Sigmoid colon (tissue), 7 donors: ENCODE measurements around the gene CABP5. TPM values are rescaled to one million over a fixed set of nuclear protein-coding genes. Genes with fewer than 3 reads are reported as not detected.

ENCODE experiments used
- DNase-seq: peaks from one replicate; pipeline ENCODE4 v3.0.0-alpha.2; 2019
- H3K27ac ChIP-seq, 4 donors: fragments of 200-600 bp; sonication (generic); one replicate each; pipeline ENCODE4 v1.5.1; 2016 to 2019; ENCODE audit warnings: mild to moderate bottlenecking in 1 of 4
- H3K27me3 ChIP-seq, 3 donors: fragments of 200-600 bp; sonication (generic); one replicate each; pipeline ENCODE4 v1.5.1; 2019; ENCODE audit warnings: mild to moderate bottlenecking in 1 of 3
- H3K36me3 ChIP-seq, 4 donors: fragments of 200-600 bp; sonication (generic); one replicate each; pipeline ENCODE4 v1.5.1; 2016 to 2019
- H3K4me1 ChIP-seq, 4 donors: fragments of 200-600 bp; sonication (generic); one replicate each; pipeline ENCODE4 v1.5.1; 2017 to 2019
- H3K4me3 ChIP-seq, 4 donors: fragments of 200-600 bp; sonication (generic); one replicate each; pipeline ENCODE4 v1.5.1; 2017 to 2019; ENCODE audit warnings: mild to moderate bottlenecking in 2 of 4, moderate library complexity in 1 of 4
- H3K9me3 ChIP-seq, 4 donors: fragments of 200-600 bp in 3 of 4; sonication (generic) in 3 of 4; one replicate each; pipeline versions ENCODE4 v1.5.1 to v1.6.1; 2013 to 2019
- CTCF ChIP-seq, 4 experiments: fragments of 450-650 bp in 3 of 4; fragments of 200-600 bp in 1 of 4; IDR thresholded peaks; one replicate each; pipeline ENCODE4 v1.5.1; 2016 to 2019; ENCODE audit warnings: antibody characterized with exemption in 4 of 4, mild to moderate bottlenecking in 3 of 4, moderate library complexity in 2 of 4
- EP300 ChIP-seq, 4 donors: sonication (generic); formaldehyde crosslinking; IDR thresholded peaks; one replicate each; pipeline ENCODE4 v1.6.1; 2017; ENCODE audit warnings: antibody characterized with exemption in 4 of 4
- POLR2A ChIP-seq, 2 donors: fragments of 450-650 bp; IDR thresholded peaks; one replicate each; pipeline ENCODE4 v1.6.1; 2016; ENCODE audit warnings: antibody characterized with exemption in 2 of 2, mild to moderate bottlenecking in 2 of 2, moderate library complexity in 2 of 2
- POLR2AphosphoS5 ChIP-seq, 4 donors: sonication (generic); formaldehyde crosslinking; IDR thresholded peaks; one replicate each; pipeline ENCODE4 v1.6.1; 2017; ENCODE audit warnings: antibody characterized with exemption in 4 of 4
- WGBS, 2 donors: extraction: QIAGEN DNeasy Blood & Tissue Kit; methylation state at CpG; one replicate each; pipeline ENCODE4 v1.1.7; 2013; 5-methylcytosine and 5-hydroxymethylcytosine counted together
- intact Hi-C: fragments of 100-400 bp; cut with DNase I; formaldehyde crosslinking; loops from one replicate; pipeline ENCODE4 v1.15.1; 2023
- polyA plus RNA-seq, 3 donors: library from polyadenylated mRNA; stranded (reverse); fragments of 200-250 nt; gene quantifications; one replicate each; pipeline ENCODE4 v1.2.3, GENCODE V29; 2013
- total RNA-seq, 4 donors: library from RNA; depleted of rRNA; stranded (reverse); fragments of >200 nt; gene quantifications; one replicate each; pipeline ENCODE4 v1.1.0, GENCODE V29; 2016
- donor health status: healthy with polysubstance abuse.
- donor health status: Bipolar disorder and iron deficiency.
- donor health status: healthy.

CABP5 gene
- total and polyA plus RNA-seq, 7 donors = 22.8 TPM; not detected in 6

GRCh38 chr19:48051335-48052033 lies 7.6 kb upstream of the CABP5 start:
- TF ChIP-seq POLR2A (IDR thresholded peaks at IDR 0.05) = no peak
- TF ChIP-seq POLR2AphosphoS5 (IDR thresholded peaks at IDR 0.05) = no peak
- TF ChIP-seq CTCF (IDR thresholded peaks at IDR 0.05) = no peak
- TF ChIP-seq EP300 (IDR thresholded peaks at IDR 0.05) = no peak
- 80 to 83% methylated on average over 10 of the region's 10 CpGs for WGBS, 2 donors
- no peaks in the 10 kb centered on the region for H3K27me3 ChIP-seq
- no peak for DNase-seq
- H3K36me3 ChIP-seq = peaks cover 0 to 16% (median 0%) of the 10 kb centered on the region in 4 donors
- H3K4me1 ChIP-seq = no peaks in the 10 kb centered on the region
- no peak overlapping the region for H3K4me3 ChIP-seq
- H3K9me3 ChIP-seq = no peaks in the 10 kb centered on the region
- intact Hi-C loops = no loop called here
- H3K27ac ChIP-seq = no peak overlapping the region

GRCh38 chr19:48044561-48044960 lies 682 bp upstream of the CABP5 start:
- Histone ChIP-seq H3K4me1 (no peaks in the 10 kb centered on the region), H3K27me3 (peaks cover 0 to 8% (median 0%) of the 10 kb centered on the region in 3 donors), H3K4me3 (no peak overlapping the region), H3K36me3 (peaks cover 0 to 5% (median 0%) of the 10 kb centered on the region in 4 donors), H3K9me3 (no peaks in the 10 kb centered on the region), H3K27ac (no peak overlapping the region)
- intact Hi-C loops = no loop called here
- DNase-seq = no peak
- TF ChIP-seq POLR2AphosphoS5 (IDR thresholded peaks at IDR 0.05) = no peak
- no peak for TF ChIP-seq EP300 (IDR thresholded peaks at IDR 0.05)
- TF ChIP-seq POLR2A (IDR thresholded peaks at IDR 0.05) = no peak
- WGBS, 2 donors = 81 to 88% methylated on average over 5 of the region's 5 CpGs

GRCh38 chr19:48041877-48042580 lies 1.9 kb downstream of the CABP5 start:
- intact Hi-C loops = no loop called here
- Histone ChIP-seq H3K4me3 (no peak overlapping the region), H3K27ac (no peak overlapping the region), H3K4me1 (no peaks in the 10 kb centered on the region), H3K27me3 (peaks cover 0 to 8% (median 0%) of the 10 kb centered on the region in 3 donors), H3K9me3 (peaks cover 0 to under 1% (median 0%) of the 10 kb centered on the region in 4 donors), H3K36me3 (no peaks in the 10 kb centered on the region)
- WGBS, 2 donors = 23 to 55% methylated on average over 2 of the region's 2 CpGs
- no peak for DNase-seq
- no peak for TF ChIP-seq CTCF (IDR thresholded peaks at IDR 0.05)
- TF ChIP-seq POLR2A (IDR thresholded peaks at IDR 0.05) = no peak
- no peak for TF ChIP-seq EP300 (IDR thresholded peaks at IDR 0.05)
- TF ChIP-seq POLR2AphosphoS5 (IDR thresholded peaks at IDR 0.05) = no peak

GRCh38 chr19:48036765-48037164 lies 7.1 kb downstream of the CABP5 start:
- no peak for TF ChIP-seq EP300 (IDR thresholded peaks at IDR 0.05)
- no peak for TF ChIP-seq POLR2AphosphoS5 (IDR thresholded peaks at IDR 0.05)
- TF ChIP-seq POLR2A (IDR thresholded peaks at IDR 0.05) = no peak
- TF ChIP-seq CTCF (IDR thresholded peaks at IDR 0.05) = no peak
- Histone ChIP-seq H3K4me1 (no peaks in the 10 kb centered on the region), H3K27ac (no peak overlapping the region), H3K27me3 (no peaks in the 10 kb centered on the region), H3K9me3 (peaks cover 0 to 5% (median 0%) of the 10 kb centered on the region in 4 donors), H3K4me3 (no peak overlapping the region), H3K36me3 (no peaks in the 10 kb centered on the region)
- DNase-seq = no peak
- intact Hi-C loops = no loop called here
- 89% methylated on average over 2 of the region's 2 CpGs for WGBS, 2 donors

- DNase-seq = no peak
- no peak for TF ChIP-seq EP300 (IDR thresholded peaks at IDR 0.05)
- TF ChIP-seq POLR2AphosphoS5 (IDR thresholded peaks at IDR 0.05) = no peak
- no peak for TF ChIP-seq POLR2A (IDR thresholded peaks at IDR 0.05)
- TF ChIP-seq CTCF (IDR thresholded peaks at IDR 0.05) = no peak
- intact Hi-C loops = no loop called here
- H3K27ac ChIP-seq = no peak overlapping the region
- H3K27me3 ChIP-seq = peaks cover 0 to 13% (median 6%) of the 10 kb centered on the region in 3 donors
- no peaks in the 10 kb centered on the region for H3K4me1 ChIP-seq
- no peaks in the 10 kb centered on the region for H3K36me3 ChIP-seq
- H3K9me3 ChIP-seq = peaks cover 0 to 5% (median 0%) of the 10 kb centered on the region in 4 donors
- no peak overlapping the region for H3K4me3 ChIP-seq
- 70% methylated on average over 5 of the region's 5 CpGs for WGBS, 2 donors
Observed at GRCh38 chr19:48033604-48034003, 10.3 kb downstream of the CABP5 start.
